Omental fat pad (tissue), 4 donors: ENCODE results near the gene GPR89A. TPM values are rescaled to one million over a fixed set of nuclear protein-coding genes. Genes with fewer than 3 reads are reported as not detected.
"Not testable (repeated sequence)": the region's sequence is repeated elsewhere in the genome, so short reads cannot be mapped to it uniquely, and the experiment has no call there.

Experiments
- ATAC-seq: fragments of 150-250 bp; one replicate; pipeline ENCODE4 v1.9.1; 2016; ENCODE audit warnings: mild to moderate bottlenecking, moderate library complexity; ENCODE audit not compliant: low FRiP score
- DNase-seq: peaks from one replicate; pipeline ENCODE4 v3.0.0-alpha.2; 2019; ENCODE audit warnings: low spot score
- total RNA-seq, 4 donors: library from RNA; depleted of rRNA; stranded (reverse); fragments of >200 nt; gene quantifications; one replicate each; pipeline ENCODE4 v1.1.0, GENCODE V29; 2016
- TF ChIP-seq, protein P1 (sequence below), 3 donors: fragments of 450-650 bp; IDR thresholded peaks; one replicate each; pipeline ENCODE4 v1.5.1; 2016 to 2017; ENCODE audit warnings: antibody characterized with exemption in 3 of 3, mild to moderate bottlenecking in 3 of 3, moderate library complexity in 2 of 3

GPR89A gene
- total RNA-seq, 4 donors from 2014 or later, result 27.1 to 44.1 (median 28.2) TPM

DNA sequence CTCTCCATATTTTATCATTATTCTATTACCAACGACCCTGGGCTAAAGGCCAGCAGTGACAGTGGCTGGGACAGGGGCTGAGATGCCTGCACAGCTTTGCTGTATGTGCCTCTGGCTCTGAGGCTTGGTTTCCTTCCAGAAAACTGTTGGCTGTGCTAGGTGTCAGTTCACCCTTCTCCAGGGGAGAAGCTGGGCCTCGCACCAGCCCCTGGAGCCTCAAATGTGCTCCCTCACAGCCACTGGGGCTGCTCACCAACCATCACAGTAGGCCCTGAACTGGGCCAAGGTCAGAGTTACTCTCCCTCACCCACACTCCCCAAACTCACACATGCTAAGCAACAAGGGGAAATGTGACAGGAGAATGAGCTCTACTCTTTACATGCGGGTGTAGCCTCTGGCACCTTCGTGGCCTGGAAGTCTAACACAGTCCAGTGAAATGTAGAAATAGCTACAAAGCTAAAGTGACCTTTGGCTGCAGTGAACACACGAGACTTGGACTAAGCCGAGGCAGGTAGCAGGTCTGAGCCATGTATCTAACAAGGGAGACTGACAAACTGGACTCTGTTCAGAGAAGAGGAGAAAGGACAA is 106.8 kb downstream of the GPR89A start:
- TF ChIP-seq, protein P1, sequence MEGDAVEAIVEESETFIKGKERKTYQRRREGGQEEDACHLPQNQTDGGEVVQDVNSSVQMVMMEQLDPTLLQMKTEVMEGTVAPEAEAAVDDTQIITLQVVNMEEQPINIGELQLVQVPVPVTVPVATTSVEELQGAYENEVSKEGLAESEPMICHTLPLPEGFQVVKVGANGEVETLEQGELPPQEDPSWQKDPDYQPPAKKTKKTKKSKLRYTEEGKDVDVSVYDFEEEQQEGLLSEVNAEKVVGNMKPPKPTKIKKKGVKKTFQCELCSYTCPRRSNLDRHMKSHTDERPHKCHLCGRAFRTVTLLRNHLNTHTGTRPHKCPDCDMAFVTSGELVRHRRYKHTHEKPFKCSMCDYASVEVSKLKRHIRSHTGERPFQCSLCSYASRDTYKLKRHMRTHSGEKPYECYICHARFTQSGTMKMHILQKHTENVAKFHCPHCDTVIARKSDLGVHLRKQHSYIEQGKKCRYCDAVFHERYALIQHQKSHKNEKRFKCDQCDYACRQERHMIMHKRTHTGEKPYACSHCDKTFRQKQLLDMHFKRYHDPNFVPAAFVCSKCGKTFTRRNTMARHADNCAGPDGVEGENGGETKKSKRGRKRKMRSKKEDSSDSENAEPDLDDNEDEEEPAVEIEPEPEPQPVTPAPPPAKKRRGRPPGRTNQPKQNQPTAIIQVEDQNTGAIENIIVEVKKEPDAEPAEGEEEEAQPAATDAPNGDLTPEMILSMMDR (IDR thresholded peaks at IDR 0.05), result no peak
- ATAC-seq, result no peak
- no peak for DNase-seq

DNA sequence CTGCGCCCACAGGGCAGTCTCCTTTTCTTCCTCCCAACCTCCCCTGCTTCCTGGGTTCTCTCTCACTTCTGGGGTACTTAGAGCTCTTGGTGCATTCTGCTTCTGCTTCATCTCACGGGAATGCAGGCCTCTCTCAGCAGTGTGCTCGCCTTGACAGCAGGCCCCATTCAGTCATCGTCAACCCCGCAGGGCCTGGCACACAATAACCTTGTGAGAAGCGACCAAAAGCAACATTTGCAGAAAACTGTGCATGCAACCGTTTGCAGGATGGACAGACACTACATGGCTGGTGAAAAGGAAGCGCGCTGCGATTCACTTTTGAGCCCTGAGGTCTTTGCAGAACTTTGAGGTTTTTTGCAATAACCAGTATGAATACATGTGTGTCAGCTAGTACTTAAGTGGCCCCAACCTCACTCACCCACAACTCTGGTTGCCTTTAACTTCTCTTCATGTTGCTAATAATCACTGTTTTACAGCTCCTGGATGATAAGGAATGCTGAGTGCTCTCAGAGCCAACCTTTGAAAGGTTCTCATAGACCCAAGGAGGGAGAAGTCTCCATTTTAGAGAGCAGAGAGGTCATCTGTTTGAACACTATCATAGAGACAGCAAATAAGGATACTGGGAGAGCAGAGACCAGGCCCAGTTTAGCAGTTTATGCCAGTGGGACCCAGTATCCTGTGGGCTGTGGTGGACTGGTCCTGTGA is 109.0 kb downstream of the GPR89A start:
- TF ChIP-seq, protein P1 (IDR thresholded peaks at IDR 0.05), result no peak
- no peak for DNase-seq
- no peak for ATAC-seq

GRCh38 chr1:145717833-145718232 is 110.0 kb downstream of the GPR89A start:
- DNase-seq (no peak), ATAC-seq (no peak)
- TF ChIP-seq, protein P1 (IDR thresholded peaks at IDR 0.05), result no peak

DNA sequence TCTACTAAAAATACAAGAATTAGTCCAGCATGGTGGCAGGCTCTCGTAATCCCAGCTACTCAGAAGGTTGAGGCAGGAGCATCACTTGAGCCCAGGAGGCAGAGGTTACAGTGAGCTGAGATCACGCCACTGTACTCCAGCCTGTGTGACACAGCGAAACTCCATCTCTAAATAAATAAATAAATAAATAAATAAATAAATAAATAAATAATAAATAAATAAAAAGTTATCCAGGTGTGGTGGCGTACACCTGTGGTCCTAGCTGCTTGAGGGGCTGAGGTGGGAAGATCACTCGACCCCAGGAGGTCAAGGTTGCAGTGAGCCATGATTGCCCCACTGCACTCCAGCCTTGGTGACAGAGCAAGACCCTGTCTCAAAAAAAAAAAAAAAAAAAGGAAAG is 110.7 kb downstream of the GPR89A start:
- not testable (repeated sequence) for DNase-seq, ATAC-seq

- TF ChIP-seq, protein P1 (IDR thresholded peaks at IDR 0.05), result no peak
- DNase-seq, result no peak
- no peak for ATAC-seq
Measured at GRCh38 chr1:145719230-145720079, 111.7 kb downstream of the GPR89A start, which contains the start of gene CD160. Gene CD160 (plus strand): TSS chr1:145719499. CDS start chr1:145728328, 8,829 bp downstream.

Other genes starting within 250 kb of the GPR89A start
- gene NBPF20, start 182.4 kb upstream of the GPR89A start, total RNA-seq, result 1 to 10 TPM; 2.2 to 4.9 (median 3.0) TPM
- under 1 TPM in 1 of 4 donors, not detected in 3; 0.63 TPM for gene PDZK1, start 99.4 kb downstream of the GPR89A start, total RNA-seq
- gene CD160, start 111.5 kb downstream of the GPR89A start, total RNA-seq, result not detected
- 10 to 100 TPM; 12.3 to 41.3 (median 14.3) TPM for gene RNF115, start 216.1 kb downstream of the GPR89A start, total RNA-seq
- gene POLR3C, start 216.2 kb downstream of the GPR89A start, total RNA-seq, result 10 to 100 TPM; 32.1 to 38.3 (median 34.1) TPM
- 1 to 10 TPM; 1.7 to 4.0 (median 2.2) TPM for gene NUDT17, start 237.6 kb downstream of the GPR89A start, total RNA-seq